Activated CD4-positive, CD25-positive, alpha-beta regulatory T cell treated with anti-CD3 and anti-CD28 coated beads, Interleukin-2, amount 50 U/mL, for 16 hours (primary cell): Measurements from ENCODE around the gene TRIM4.

Experiments used
- DNase-seq: peaks from one replicate; pipeline ENCODE4 v3.0.0-alpha.2; 2020; ENCODE audit warnings: low read depth, low spot score

Gene TRIM4

DNA sequence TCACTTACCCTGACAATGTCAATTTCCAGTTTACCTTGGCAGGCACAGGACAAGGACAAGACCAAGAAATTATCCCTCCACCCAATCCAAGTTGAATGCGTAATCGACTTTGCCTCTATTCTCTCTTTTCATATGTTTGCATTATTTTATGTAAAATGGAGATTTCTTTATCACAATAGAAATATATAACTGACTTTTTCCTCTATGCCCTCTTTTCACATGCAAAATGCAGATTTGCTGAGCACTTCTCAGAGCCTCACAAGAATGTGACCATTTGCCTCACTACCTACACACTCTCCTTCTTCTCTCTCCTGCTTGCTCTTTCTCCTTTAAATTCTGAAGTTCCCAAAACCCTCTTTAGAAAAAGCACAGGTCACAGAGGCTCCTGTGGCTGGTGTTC lies 76.4 kb downstream of the TRIM4 start:
- DNase-seq: no peak
